Left colon (tissue), 2 donors: ENCODE results near the gene DENND1A. TPM values are rescaled to one million over a fixed set of nuclear protein-coding genes. Genes with fewer than 3 reads are reported as not detected.
"Not testable (repeated sequence)": the region's sequence is repeated elsewhere in the genome, so short reads cannot be mapped to it uniquely, and the experiment has no call there.

Experiments
- ATAC-seq: fragments of 200-7000 bp; cut with Tn5 transposase; one replicate; pipeline ENCODE4 v1.9.1; 2020; ENCODE audit warnings: mild to moderate bottlenecking, moderate library complexity
- DNase-seq, 2 donors: peaks; one replicate each; pipeline ENCODE4 v3.0.0-alpha.2; 2020
- intact Hi-C, 2 donors: fragments of 100-400 bp; cut with DNase I in 1 of 2; cut with micrococcal nuclease in 1 of 2; formaldehyde crosslinking; loops; one replicate each; pipeline versions ENCODE4 v1.11.2 to v1.14.0; 2022; cut with DNase I, micrococcal nuclease
- total RNA-seq, 2 donors: library from RNA; stranded (reverse); fragmentation: NEBNext Ultra II Directional; extraction: Animal tissue kit (Norgen Biotek cat#: 25700); gene quantifications; one replicate each; pipeline ENCODE4 v1.2.1, GENCODE V29; 2021
- donor health status: DM: no; HTN: no; CAD: no.
- donor health status: DM: yes; HTN: yes; CAD: no.

DENND1A gene
- total RNA-seq, 2 donors from 2014 or later = 28.8 to 36.8 TPM

DNA sequence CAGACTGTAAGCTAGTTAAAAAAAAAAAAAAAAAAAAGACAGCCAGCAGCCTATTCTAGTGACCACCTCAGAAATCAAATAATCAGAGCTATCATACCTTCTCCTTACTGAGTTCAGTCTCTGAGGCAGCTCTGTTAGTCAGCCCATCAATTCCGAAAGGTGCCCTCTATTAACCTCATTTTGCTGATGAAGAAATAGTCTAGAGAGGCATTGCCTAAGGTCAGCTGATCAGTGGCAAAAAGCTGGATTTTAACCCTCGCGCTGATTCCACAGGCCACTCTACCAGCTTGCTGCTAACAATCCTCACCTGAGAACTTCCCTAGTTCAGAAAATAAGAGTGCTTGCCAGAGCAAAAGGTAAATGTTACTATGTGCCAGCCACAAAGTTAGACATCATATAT, 172.0 kb downstream of the DENND1A start:
- intact Hi-C loops = no loop called here
- ATAC-seq (no peak), DNase-seq (no peak)

DNA sequence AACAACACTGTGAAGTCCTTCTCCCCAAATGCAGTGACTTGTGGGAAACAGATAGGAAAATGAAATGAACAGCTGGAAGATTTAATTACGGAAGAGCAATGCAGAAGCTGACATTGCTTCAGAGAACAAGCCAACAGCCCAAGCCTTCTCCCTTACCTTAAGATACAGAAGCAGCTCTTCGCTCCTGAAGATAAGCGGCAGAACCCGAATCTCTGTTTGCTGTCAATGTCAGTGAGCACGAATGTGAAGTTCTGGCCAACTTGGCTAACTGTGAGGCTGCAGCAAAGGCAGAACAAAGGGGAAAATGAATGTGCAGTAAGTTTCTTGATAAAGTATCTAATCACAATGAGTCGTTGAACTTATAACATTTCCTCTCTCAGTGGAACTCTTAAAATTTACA, 172.4 kb downstream of the DENND1A start:
- ATAC-seq (no peak), DNase-seq (no peak)
- intact Hi-C loops = no loop called here

DNA sequence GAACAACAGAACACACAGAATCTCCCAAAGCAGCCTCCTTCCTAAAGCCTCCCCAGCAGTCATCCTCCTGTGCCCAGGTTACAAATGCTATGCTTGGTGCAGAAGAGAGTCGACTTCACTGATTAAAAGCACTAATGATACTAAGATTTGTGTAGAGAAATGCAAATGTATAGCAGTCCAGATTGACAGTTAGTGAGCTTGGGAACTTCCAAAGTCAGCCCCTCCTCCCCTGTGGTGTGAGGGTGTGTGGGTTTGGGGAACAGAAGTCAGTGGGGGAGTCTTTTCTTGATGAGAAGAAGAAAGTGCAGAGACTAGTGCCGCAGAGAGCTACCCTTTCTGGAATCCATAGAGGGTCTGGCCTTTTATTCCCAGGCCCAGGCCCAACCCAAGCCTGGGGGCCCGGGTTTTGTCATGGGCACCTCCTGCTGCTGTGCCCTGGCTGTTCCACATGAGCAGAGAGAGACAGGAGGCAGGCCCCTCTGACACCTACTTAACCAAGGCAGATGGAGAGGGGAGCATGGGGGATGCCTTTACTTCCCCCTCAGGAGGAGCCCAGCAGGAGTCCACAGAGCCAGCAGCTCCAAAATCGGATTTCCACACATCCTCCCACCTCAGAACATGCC, 173.3 kb downstream of the DENND1A start:
- DNase-seq (no peak), ATAC-seq (no peak)
- intact Hi-C loops = no loop called here

DNA sequence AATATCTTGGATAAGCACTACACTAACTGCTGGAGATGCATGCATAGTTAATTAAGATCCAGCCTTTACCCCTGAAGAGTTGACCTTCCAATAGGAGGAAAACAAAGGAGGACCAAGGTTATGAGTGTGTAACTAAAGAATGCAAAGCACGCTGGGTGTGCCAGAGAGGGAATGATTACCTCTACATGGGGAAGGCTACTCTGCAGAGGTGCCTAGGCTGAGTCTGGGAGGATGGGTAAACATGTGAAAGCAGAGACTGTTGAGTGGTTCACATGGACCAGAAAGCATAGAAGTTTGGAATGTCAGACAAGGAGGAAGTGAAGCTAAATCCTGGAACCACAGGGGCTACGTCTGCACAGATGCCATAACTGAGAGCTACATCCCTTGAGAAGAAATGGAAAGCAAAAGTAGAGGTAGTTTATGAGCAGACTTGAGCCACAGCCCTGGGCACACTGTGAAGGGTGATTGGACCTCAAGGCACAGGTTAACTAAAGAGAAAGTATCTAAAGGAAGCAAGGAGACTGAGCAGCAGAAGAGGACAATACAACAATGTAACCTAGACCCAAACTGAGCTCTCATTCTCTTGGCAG, 176.2 kb downstream of the DENND1A start:
- no peak for DNase-seq
- intact Hi-C loops = no loop called here
- ATAC-seq = peak; percentile 60

DNA sequence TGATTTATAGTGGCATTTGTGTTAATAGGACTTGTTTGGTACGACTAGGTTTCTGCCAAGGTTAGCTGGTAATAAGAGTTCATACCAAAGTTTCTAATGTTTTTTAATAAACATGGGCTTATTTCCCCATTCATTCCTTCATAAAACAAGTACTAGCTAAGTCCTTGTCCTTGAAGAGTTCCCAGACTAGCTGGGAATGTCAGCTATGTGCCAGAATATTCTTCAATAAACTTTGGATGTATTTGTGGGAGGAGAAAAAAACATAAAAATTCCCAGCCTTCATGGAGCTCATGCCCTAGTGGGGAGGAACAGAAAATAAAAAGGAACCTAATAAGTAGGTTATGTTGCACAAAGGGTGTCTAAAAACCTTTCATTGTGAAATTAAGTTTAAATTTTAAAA, 176.9 kb downstream of the DENND1A start:
- ATAC-seq = no peak
- intact Hi-C loops = no loop called here
- DNase-seq = no peak

DNA sequence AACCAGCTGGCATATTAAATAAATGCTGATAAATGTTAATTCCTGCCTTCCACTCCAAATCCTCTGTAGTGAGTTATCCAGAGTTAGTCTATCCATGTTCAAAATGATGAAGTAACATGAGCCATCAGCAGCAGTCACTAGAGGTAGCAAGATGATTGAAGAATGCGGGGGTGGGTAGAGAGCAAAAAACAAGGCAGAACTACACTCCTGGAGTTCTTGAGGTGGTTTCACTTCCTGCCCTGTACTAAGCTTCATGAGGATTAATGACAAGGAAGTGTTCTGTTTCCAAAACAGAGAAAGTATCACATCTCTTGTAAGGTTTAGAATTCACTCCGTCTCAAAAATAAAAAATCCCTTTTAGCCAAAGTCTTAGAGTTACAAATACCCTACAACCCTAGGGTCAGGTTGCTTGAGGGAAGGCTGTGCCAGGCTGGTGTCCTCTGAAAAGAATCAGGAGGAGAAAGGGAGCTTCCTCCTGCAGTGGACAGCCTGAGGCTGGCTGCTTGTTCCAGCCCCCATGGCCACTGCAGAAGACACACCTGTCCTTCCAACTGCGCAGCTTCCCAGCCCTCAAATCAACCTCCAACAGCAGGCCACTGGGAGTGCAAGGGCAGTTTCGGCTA, 180.2 kb downstream of the DENND1A start:
- DNase-seq = no peak
- intact Hi-C loops = no loop called here
- no peak for ATAC-seq

DNA sequence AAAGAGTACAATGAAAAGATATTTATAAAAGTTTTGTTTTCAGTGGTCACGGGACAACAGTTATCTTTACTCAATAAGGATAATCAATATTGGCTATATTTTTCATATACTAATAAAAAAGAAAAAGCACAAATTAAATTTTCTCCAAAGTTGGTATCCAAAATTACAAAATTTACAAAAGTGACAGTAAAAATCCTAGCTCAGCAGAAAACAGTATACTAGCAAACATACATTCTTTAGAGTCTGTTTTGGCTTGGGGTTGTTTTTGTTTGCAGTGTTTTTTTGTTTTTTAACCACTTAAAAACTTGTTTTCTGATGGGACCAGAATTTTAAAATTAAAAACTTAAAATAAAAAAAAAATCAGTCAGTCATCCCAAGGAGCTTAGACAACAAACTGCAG, 183.2 kb downstream of the DENND1A start:
- no peak for ATAC-seq
- intact Hi-C loops = no loop called here

DNA sequence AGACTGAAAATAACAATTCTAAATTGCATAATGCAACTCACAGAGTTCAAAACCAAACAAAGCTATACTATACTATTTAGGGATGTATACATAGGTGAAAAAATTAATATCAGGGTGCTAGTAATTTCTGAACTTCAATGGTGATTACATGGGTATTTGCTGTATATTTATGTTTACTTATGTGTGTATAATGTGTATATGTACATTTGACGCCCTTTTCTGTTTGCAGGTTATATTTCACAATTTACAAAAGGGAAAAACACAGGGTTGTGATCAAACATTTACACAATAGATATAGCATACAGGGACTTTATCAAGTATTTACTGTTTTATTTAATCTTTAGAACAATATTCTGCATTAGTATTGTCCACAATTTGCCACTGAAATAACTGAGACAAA, 184.0 kb downstream of the DENND1A start:
- intact Hi-C loops = no loop called here
- ATAC-seq = no peak
- DNase-seq = no peak

More for the DNA sequence above, 183.2 kb downstream of the DENND1A start:
- no peak for DNase-seq

DNA sequence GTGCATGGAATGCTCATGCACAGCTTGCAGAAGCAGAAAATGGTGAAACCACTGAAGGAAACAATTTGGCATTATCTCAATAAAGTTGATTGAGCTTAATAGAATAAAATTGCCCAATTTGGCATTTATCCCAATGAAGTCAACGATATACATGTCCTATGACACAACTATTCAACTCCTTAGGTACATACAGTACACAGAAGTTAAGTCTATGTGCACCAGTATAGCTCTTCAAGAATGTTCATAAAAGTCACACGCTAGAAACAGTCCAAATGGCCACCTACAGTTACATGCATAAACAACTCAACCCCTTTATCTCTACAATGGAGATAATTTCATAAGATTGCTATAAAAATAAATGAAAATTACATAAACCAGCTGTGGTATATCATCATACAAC, 184.5 kb downstream of the DENND1A start:
- intact Hi-C loops = no loop called here
- DNase-seq (no peak), ATAC-seq (no peak)

DNA sequence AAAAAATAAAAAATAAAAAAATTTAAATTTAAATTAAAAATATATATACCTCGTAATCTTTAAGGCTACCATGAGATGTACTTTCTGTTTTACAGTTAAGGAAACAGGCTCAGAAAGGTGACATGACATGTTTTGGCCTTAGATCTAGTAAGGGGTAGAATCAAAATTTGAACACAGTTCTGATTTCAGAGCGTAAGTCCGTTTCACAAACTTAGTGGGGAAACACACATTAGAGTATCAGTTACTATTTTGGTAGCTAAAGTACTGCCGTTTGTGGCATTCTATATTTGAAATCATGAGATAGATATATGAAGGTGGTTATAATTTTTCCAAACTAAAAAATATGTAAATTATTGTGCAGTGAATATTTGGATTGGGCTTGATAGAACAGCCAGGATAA, 186.2 kb downstream of the DENND1A start:
- DNase-seq = no peak
- no peak for ATAC-seq
- intact Hi-C loops = no loop called here

DNA sequence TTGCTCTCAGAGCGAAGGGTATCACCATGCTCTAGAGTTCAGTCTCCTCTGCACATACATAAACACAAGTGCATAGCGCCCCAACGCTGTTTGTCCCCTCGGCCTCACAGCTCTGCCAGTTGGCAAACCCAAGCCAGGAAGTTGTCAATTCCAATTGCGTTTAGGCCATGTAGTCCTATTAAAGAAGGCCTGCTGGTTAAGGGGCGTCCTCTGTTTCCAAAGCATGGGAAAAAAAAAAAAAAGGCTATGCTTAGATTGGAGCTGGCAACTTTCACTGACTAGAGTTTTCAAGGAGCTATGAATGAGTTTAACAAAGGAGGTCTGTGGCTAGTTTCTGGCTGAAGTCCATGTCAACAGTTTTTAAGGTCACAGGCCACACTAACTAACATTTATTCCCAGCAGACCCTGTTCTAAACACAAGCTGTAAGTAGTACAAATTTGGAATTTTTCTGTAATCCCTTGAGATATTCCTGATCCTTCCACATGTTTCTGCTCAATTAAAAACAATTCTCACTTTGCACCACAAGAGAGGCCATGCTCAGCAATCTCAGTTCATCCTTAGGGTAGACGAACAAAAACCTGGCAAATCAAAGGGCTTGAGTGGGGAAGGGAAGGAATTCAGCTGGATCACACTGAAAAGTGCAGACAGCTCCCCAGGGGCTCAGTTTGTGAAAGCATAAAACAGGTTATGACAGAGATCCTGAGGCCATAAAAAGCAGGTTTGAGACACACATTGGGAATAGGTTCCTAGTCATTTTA, 187.7 kb downstream of the DENND1A start:
- DNase-seq = no peak
- intact Hi-C loops = no loop called here
- ATAC-seq = no peak

DNA sequence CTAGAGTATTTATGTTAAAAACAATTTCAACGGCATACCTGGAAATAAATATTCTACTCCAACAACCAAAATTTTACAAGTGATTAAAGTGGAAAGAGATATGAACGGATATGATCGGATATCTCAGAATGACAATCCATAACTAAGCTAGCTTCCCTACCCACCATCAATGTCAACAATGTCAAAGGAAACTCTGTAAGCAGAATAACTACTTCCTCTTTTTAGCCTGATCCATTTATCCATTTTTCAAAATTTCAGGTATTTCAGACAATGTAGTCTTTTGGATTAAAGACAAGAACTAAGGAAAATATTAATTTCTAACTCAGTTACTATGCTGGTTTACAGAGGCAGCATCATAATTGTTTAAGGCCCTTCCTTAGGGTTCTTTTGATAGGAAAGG, 188.7 kb downstream of the DENND1A start:
- no peak for DNase-seq
- ATAC-seq = no peak
- intact Hi-C loops = no loop called here

DNA sequence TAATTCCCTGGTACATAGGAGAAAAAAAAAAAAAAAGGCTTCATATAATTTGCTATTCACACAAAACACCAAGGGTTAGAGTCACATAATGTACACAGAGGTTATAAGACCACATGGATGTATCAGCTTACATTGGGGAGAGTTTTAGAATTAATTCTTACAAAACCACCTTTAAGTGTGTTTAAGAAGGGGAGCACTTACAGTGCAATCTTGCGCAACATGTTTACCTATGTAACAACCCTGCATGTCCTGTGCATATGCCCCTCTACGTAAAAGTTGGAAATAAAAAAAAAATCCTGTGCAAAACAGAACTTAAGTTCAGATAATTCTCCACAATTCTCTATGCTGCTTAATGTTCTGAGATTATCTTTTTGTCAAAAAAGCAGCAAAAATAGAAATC, 190.0 kb downstream of the DENND1A start:
- intact Hi-C loops = no loop called here
- ATAC-seq (no peak), DNase-seq (no peak)

DNA sequence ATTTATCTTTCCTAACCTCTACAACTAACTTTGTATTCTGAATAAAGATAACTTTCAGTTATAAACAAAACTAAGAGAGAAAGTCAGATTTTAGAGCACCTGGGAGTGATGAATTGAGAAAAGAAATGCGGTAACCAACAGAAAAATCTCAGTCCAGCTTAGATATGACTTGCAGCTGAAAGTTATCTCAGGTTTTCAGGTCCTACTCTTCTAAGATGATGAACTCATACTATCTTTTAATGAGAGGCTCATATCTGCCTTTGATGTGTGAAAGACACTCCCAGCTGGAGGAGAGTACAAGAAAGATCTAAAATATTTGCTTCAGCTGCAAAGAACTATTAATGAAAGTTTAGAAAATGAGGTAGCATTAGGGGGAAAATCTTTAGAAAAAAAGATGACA, 190.5 kb downstream of the DENND1A start:
- intact Hi-C loops = no loop called here
- DNase-seq (no peak), ATAC-seq (no peak)

DNA sequence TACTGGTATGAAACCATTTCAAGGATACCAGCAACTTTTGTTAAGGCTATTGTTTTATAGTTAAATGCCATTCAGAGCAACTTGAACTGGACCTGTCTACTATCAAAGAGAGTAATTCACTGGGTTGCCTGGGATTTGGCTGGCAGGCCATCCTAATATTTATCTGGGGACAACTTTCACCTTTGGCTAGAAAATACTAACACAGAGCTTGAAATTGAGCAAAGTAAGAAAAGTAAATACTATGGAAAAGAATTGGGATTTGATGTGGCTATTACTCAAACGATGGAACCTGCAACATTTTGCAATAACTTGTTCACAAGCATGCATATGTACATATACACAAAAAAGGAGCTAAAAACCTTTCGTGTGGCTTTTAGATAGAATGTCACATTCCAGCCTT, 191.3 kb downstream of the DENND1A start:
- intact Hi-C loops = no loop called here
- no peak for DNase-seq
- no peak for ATAC-seq

DNA sequence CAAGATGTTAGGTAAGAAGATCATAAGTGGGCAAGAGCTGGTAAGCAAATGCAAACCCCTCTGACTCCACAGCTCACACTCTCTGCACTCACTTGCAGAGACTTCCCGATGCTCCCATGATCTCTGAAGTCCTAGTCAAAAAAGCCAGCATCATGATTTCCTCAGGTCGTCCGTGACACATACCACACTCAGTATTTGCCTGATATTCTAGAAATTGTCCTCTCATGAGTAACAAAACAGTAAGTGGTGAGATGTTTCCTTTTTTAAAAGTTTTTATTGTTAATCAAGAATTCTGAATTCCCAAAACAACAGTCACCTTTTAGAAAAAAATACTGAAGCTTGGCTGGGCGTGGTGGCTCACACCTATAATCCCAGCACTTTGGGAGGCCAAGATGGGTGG, 194.6 kb downstream of the DENND1A start:
- ATAC-seq (no peak), DNase-seq (no peak)
- intact Hi-C loops = no loop called here

DNA sequence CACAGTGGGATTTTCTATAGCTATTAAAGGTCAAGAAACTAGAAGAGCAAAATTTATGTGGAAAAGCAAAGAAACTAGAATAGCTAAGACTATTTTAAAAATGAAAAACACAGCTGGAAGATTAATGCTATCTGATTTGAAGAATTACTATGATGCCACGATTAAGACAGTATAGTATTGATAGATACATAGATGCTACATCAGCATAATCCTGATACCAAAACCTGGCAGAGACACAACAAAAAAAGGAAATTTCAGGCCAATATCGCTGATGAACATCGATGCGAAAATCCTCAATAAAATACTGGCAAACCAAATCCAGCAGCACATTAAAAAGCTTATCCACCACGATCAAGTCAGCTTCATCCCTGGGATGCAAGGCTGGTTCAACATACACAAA, 201.4 kb downstream of the DENND1A start:
- DNase-seq, intact Hi-C loops, ATAC-seq: not testable (repeated sequence)

DNA sequence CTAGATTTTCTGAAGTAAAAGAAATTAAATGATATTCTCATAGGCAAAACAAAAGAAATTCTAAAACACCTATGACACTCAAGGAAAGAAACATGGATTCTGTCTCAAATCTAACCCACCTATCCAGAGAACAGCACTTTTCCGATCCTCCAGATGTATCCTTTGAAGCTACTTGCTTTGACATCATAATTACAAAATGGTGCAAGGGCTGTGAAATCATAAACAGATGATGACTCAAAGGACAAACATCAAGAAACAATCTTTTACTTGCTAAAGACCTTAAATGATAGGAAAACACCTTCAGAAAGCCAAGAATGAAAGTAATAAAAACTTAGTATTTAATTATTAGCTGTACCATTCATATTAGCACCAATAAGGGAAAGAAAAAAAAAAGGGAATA, 202.6 kb downstream of the DENND1A start:
- intact Hi-C loops = no loop called here
- DNase-seq (no peak), ATAC-seq (no peak)

DNA sequence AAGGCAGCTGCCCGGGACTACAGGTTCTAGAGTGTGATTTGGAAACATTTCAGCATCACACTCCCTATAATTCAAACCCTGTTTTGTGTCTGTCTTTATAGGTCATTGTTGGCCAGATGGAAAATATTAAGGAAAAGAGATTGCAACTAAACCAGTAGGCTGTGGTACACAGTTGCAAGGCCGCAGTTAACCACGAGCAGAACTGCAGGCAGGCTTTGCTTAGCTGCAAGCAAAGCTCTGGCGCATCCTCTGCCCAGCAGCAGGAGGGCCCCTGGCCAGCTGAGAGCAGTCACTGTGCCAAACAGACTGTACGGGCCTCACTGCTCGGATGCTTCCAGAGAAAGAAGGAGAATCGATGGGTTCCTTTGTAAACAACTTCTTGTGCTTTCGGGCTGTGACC, 204.5 kb downstream of the DENND1A start:
- ATAC-seq = no peak
- no peak for DNase-seq
- intact Hi-C loops = no loop called here

DNA sequence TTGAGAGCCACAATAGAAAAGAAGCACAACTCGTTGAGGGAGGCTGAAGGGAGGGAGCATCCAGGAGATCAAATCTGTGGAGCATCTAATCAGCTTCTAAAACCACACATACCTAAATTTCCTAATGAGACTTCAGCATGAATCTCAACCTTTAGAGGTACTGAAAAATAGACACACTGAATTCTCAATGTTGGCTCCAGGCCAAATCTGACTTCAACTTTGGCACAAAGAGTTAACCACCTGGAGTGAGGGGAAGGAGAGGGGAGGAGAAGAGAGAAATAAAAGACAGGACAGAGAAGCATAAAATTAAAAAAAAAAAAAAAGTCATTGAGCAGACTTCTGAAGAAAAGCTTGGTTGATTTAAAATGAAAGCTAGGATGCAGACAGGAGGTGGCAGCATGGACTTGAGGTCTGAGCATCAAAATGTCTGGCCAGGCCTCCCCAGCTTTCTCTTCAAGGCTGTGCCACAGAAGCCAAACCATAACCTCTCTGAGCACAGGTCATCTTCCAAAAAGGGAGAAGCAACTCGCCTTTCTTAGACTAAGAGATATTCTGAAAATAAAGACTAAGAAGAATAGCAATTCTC, 205.6 kb downstream of the DENND1A start:
- no peak for DNase-seq
- intact Hi-C loops = no loop called here
- no peak for ATAC-seq
